Activated CD8-positive, alpha-beta memory T cell treated with anti-CD3 and anti-CD28 coated beads for 4 hours (primary cell): ENCODE measurements around the gene PHLDB1.

Experiments
- DNase-seq, 2 donors: peaks; one replicate each; pipeline ENCODE4 v3.0.0-alpha.2; 2020; ENCODE audit warnings: low read depth in 2 of 2

The PHLDB1 gene

GRCh38 chr11:118640332-118641154, 33.1 kb downstream of the PHLDB1 start:
- DNase-seq = no peak

DNA sequence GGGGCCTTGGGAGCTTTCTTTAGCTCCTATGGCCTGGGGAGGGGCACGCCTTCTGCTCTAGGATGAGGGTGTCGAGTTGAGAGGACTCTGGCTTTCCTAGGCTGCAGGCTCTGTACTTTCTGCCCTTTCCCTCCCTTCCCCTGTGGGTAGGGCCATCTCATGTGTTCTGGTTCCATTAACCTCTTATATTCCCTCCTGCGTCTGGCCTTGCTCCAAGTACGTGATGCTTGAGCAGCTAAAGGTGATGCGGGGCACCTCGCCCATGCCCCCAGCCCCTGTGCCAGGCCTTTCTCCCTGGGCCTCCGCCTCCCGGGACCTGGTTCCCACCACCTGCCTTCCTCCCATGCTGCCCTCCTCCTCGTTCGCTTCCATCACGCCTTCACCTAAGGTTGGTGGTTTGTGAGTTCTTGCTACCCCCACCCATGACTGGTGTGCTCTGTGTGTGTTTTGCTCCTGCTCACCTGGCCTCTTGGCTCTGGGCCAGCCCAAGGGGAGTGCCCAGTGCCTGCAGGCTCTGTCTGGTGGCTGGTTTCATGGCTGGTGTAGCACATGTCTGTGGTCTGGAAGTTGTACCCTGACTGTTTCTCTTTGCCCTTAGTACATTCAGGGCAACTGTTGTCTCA, 34.1 kb downstream of the PHLDB1 start:
- no peak for DNase-seq

- DNase-seq = no peak
Measured at GRCh38 chr11:118643142-118643994, 36.0 kb downstream of the PHLDB1 start.

DNA sequence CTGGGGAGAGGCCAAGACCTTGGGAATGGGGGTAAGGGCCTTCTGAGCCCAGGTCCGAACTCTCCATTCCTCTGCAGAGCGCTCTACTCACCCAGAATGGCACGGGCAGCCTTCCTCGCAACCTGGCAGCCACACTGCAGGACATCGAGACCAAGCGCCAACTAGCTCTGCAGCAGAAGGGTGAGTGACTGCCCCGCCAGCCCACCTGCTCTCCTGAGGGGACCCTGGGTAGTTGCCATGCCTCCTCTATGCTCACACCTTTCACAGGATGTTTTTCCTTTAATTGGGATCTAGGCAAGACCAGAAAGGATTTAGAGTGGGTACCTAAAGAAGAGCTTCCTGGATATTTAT, 36.6 kb downstream of the PHLDB1 start:
- DNase-seq = no peak

DNA sequence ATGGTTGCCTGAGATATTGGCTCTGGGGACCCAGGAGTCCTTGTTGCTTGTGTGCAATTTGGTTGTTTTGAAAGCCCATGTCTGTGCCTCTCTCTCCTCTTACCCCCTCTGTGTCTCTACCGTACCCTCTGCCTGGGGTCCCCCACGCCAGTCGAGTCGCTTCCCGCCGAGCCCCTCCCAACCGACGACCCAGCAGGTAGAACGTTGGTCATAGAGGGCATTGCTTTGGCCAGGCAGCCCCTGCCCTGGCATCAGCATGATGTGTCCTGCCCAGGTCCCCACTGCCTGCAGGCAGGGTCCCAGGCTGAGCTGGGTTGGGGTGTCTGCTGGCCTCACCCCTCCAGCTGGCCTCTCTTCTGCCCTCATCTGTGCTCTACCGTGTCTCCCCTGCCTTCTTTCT, 37.1 kb downstream of the PHLDB1 start:
- no peak for DNase-seq

GRCh38 chr11:118645066-118645715, 37.8 kb downstream of the PHLDB1 start:
- no peak for DNase-seq

DNA sequence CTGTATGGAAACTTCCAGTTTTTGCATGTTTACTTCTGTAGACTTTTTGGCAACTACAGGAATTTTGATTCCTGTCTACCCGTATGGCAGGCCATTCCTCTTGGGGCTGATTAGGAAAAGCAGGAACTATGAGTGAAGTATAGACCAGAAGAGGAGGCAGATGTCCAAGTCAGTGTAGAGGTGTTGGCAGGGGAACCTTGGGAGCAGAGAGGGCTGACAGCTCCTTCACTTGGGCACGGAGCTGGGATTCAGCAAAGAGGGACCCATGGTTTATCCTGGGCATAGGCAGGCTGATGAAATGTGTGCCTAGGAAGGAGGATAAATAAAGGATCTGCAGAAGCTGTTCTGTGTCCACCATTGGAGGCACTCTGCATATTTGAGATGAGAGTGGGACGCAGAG, 39.0 kb downstream of the PHLDB1 start:
- no peak for DNase-seq

GRCh38 chr11:118648291-118648690, 40.9 kb downstream of the PHLDB1 start:
- DNase-seq = no peak

GRCh38 chr11:118649941-118650340, 42.5 kb downstream of the PHLDB1 start:
- DNase-seq = no peak

GRCh38 chr11:118650366-118650765, 43.0 kb downstream of the PHLDB1 start:
- DNase-seq = no peak

- no peak for DNase-seq
Measured at GRCh38 chr11:118651820-118652219, 44.4 kb downstream of the PHLDB1 start.

DNA sequence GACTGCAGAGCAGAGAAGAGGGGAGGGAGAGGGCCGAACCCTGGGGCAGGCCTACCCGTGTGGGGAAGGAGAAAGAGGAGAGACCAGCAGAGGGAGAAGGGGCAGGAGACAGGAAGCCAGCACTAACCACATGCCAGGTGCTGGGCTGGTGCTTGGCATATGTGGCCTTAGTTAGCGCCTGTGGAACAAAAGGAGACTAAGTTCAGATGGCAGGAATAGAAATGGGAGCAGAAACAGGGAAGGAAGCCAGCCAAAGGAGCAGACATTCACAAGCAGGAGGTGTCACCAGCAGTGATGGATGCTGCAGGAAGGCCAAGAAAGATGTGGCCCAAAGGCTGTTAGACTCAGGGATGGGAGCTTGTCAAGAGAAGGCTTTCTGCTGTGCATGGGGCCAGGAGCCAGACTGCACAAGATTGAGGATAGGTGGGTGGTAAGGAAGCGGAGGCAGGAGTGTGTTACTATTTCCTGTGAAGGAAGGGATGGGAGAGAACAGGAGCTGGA, 45.3 kb downstream of the PHLDB1 start:
- DNase-seq = no peak

GRCh38 chr11:118653684-118654390, 46.4 kb downstream of the PHLDB1 start:
- no peak for DNase-seq

DNA sequence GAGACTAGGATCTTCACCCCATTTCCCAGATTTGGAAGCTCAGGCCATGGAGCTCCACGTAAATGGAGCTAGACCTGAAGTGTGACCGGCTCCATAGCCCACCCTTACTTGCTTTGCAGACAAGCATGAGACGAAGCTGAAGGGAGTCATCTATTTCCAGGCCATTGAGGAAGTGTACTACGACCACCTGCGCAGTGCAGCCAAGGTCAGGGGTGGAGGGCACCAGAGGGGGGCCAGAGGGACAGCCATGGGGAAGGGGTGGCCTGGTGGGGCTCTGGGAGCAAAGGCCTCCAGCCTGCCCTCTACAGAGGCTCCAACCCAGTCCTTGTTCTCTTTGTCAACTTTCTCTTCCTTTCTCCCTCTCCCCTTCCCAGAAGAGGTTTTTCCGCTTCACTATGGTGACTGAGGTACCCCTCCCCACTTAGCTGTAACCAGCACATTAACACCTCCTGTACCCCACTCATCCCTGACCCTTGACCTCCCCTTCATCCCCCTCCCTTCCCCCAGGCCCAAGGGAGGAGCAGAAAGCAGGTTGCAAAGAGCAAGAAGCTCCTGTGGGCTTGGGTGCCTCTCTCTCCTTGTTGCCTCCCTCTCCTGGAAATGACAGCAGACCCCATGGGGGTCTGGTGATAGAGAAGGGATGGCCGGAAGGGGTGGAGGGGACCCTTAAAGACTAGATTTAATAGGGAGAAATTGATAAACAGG, 48.2 kb downstream of the PHLDB1 start:
- no peak for DNase-seq

DNA sequence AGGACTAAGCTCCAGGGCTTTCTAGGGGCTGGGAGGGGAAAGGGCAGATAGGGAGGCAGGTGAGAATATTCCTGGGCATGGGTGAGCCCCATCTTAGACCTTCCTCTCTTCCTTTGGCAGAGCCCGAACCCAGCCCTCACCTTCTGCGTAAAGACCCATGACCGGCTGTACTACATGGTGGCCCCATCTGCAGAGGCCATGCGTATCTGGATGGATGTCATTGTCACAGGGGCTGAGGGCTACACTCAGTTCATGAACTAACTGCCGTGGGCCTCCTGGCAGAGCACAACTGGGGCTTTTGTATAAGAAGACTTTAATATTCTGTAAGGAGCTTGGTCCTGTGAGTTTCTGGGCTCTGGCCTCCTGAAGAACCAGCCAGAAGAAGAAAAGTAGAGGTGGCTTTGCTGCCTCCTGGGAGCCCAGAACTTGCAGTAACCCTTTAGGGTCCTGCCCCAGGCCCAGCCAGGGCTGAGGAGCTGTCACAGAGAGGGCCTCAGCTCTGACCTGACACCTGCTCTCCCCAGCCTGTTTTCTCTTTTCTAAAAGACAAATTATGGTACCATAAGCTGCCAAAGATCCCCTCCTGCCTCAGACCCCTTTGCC, 49.2 kb downstream of the PHLDB1 start:
- DNase-seq = no peak

DNA sequence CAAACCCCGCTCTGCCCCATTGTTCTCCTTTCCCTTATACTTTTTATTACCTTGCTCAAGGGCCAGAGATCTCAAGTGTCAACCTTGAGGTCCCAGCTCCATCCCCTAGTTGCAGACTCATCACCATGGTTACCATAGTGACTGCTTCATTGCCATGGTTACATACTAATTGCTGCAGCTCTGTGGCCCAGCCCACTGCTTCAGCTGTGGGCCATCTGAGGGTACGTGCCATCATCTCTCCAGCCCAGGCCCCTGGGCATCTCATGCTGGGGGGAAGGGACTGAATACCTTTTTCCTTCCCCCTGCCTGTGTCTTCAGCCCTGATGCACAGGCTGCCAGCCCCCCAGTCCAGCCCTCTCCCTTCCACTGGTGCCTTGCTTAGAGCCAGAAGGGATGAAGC, 49.8 kb downstream of the PHLDB1 start:
- DNase-seq = no peak

- DNase-seq = no peak
Measured at GRCh38 chr11:118657709-118658428, 50.5 kb downstream of the PHLDB1 start.

DNA sequence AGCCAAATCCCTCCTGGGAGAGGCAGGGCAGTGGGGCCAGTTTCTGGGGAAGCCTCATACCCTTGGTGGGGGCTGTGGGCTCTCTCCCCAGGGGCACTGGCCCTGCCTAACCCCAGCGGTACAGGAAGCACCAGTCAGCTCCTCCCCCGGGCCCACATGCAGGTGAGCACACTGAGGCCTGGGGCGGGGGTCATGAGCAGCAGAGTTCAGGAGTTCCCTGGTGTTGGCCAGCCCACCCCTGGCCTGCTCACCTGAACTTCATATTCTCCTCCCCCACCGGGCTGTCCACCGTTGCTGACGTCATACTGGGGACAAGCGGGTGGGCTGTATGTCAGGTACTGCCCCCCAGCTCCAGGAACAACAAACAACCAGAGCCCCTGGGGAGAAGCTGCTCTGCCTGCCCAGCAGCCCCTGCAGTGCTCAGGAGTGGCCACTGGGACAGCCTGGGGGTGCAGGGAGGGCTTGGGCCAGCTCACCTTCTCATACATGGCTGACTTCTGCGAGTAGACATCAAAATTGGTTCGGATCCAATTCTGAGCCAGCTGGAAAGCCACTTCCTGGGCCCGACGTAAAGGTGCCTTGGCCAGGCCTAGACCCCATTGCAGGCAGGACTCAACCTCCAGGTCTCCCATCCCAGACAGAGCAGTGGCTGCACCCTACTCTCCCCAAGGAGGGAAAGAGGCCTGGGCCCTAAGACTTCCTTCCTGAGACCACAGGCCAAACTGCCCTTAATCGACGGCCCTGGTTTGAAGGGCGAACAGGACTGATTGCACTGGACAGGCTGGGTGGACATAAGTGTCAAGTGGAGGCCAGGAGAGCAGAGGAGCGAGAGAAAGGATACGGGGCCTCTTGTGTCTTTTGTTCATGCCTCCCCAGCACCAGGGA, 51.3 kb downstream of the PHLDB1 start:
- DNase-seq = no peak
